CD4-positive, CD25-positive, alpha-beta regulatory T cell (primary cell): ENCODE results near the gene UBXN6. TPM values are rescaled to one million over a fixed set of nuclear protein-coding genes. Genes with fewer than 3 reads are reported as not detected.

Experiments
- ATAC-seq, 2 donors: fragments of 150-1000 bp; cut with Tn5 transposase; one replicate each; pipeline ENCODE4 v1.10.0; 2021; ENCODE audit warnings: low read depth in 2 of 2, moderate number of reproducible peaks in 2 of 2, moderate library complexity in 1 of 2
- DNase-seq, 3 donors: peaks; one replicate each; pipeline versions ENCODE4 v3.0.0 to v3.0.0-alpha.2; 2012 to 2022; ENCODE audit warnings: mixed read lengths in 1 of 3
- H3K27ac ChIP-seq: one replicate; pipeline ENCODE4 v1.7.0; 2013; ENCODE audit warnings: mild to moderate bottlenecking, low read length; ENCODE audit not compliant: insufficient read depth, poor library complexity, severe bottlenecking
- H3K27me3 ChIP-seq: one replicate; pipeline ENCODE4 v1.7.0; 2013; ENCODE audit warnings: low read length; ENCODE audit not compliant: control insufficient read depth, insufficient read depth
- H3K36me3 ChIP-seq: one replicate; pipeline ENCODE4 v1.7.0; 2013; ENCODE audit warnings: mild to moderate bottlenecking, low read length, moderate library complexity; ENCODE audit not compliant: control insufficient read depth, insufficient read depth
- H3K4me1 ChIP-seq: 2 replicates; pipeline ENCODE4 v1.7.0; 2013; ENCODE audit warnings: mild to moderate bottlenecking, low read length; ENCODE audit not compliant: insufficient read depth, control insufficient read depth, poor library complexity, severe bottlenecking
- H3K4me3 ChIP-seq: one replicate; pipeline ENCODE4 v1.7.0; 2013; ENCODE audit warnings: low read depth, mild to moderate bottlenecking, low read length, moderate library complexity
- H3K9me3 ChIP-seq, 2 experiments: 1 replicate in 1 of 2; 2 replicates in 1 of 2; pipeline ENCODE4 v1.7.0; 2013; ENCODE audit warnings: low read length in 2 of 2, mild to moderate bottlenecking in 1 of 2, moderate library complexity in 1 of 2; ENCODE audit not compliant: control insufficient read depth in 2 of 2
- H3K27ac Mint-ChIP-seq, 3 donors: one replicate each; pipeline ENCODE4 v1.8.0; 2020 to 2022; ENCODE audit warnings: mild to moderate bottlenecking in 3 of 3, mixed read lengths in 3 of 3, moderate library complexity in 2 of 3
- H3K27me3 Mint-ChIP-seq: one replicate; pipeline ENCODE4 v1.8.0; 2022; ENCODE audit warnings: mild to moderate bottlenecking, mixed read lengths
- H3K36me3 Mint-ChIP-seq: one replicate; pipeline ENCODE4 v1.8.0; 2020; ENCODE audit warnings: mixed read lengths
- H3K4me1 Mint-ChIP-seq, 4 donors: one replicate each; pipeline ENCODE4 v1.8.0; 2020 to 2022; ENCODE audit warnings: mixed read lengths in 4 of 4, mild to moderate bottlenecking in 1 of 4
- H3K4me3 Mint-ChIP-seq, 4 donors: one replicate each; pipeline ENCODE4 v1.8.0; 2020 to 2022; ENCODE audit warnings: mild to moderate bottlenecking in 4 of 4, mixed read lengths in 4 of 4, moderate library complexity in 3 of 4
- H3K9me3 Mint-ChIP-seq, 7 donors: one replicate each; pipeline ENCODE4 v1.8.0; 2020 to 2022; ENCODE audit warnings: mixed read lengths in 7 of 7, mild to moderate bottlenecking in 3 of 7, moderate library complexity in 2 of 7
- polyA plus RNA-seq, 4 donors: library from polyadenylated mRNA; unstranded; fragments of 300-500 nt; fragmentation: Illumina TruSeq; gene quantifications; one replicate each; pipeline ENCODE4 v1.2.3, GENCODE V29; 2021
- total RNA-seq: library from RNA; stranded (reverse); gene quantifications from one replicate; pipeline ENCODE4 v1.2.3, GENCODE V29; 2022

Gene UBXN6
- total and polyA plus RNA-seq, 5 donors from 2014 or later = 4.6 to 54.2 (median 5.1) TPM

DNA sequence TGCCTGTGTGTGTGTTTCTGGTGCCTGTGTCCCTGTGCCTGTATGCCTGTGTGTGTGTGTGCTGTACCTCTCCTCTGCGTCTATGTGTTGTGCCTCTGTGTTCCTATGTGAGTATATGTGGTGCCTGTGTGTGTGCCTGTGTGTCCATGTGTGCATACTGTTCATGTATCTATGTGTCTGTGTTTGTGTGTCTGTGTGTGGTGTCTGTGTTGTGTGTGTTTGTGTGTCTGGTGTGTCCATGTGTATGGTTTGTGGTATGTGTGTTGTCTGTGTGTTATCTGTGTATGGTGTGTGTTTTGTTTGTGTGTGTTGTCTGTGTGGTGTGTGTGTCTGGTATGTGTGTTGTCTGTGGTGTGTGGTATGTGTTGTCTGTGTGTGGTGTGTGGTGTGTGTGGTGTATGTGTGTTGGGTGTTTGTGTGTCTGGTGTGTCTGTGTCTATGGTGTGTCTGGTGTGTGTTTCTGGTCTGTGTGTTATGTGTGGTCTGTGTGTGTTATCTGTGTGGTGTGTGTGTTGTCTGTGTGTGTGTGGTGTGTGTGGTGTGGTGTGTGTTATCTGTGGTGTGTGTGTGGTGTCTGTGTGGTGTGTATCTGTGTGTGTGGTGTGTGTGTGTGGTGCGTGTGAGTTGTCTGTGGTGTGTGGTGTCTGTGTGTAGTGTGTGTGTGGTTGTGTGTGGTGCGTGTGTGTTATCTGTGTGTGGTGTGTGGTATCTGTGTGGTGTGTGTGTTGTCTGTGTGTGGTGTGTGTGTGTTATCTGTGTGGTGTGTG lies 34.9 kb upstream of the UBXN6 start:
- H3K27me3 ChIP-seq = no peaks in the 10 kb centered on the region
- peaks cover 28% of the 10 kb centered on the region for H3K36me3 ChIP-seq
- H3K27me3 Mint-ChIP-seq = no peaks in the 10 kb centered on the region
- ATAC-seq (no peak), DNase-seq (no peak)
- H3K4me1 Mint-ChIP-seq = peaks cover 0 to under 1% (median 0%) of the 10 kb centered on the region in 4 donors
- no peak overlapping the region for H3K27ac Mint-ChIP-seq
- H3K36me3 Mint-ChIP-seq = peaks cover 9% of the 10 kb centered on the region
- H3K4me1 ChIP-seq = no peaks in the 10 kb centered on the region
- no peaks in the 10 kb centered on the region for H3K9me3 ChIP-seq
- no peaks in the 10 kb centered on the region for H3K9me3 Mint-ChIP-seq
- H3K27ac ChIP-seq = no peak overlapping the region
- H3K4me3 Mint-ChIP-seq = no peak overlapping the region
- no peak overlapping the region for H3K4me3 ChIP-seq

DNA sequence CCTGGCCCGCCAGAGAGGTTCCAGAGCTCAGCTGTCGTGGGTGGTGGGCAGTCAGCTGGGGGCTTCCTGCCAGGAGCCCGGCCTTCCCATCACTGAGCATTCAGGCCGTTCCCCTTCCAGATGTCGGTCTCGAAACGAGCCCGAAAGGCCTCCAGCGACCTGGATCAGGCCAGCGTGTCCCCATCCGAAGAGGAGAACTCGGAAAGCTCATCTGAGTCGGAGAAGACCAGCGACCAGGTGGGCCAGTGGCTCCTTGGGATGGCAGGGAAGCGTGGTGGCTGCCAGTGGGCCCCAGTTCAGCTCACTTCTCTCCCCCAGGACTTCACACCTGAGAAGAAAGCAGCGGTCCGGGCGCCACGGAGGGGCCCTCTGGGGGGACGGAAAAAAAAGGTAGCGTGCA lies 33.9 kb upstream of the UBXN6 start:
- Histone ChIP-seq H3K36me3 (peaks cover 24% of the 10 kb centered on the region), H3K4me3 (no peak overlapping the region), H3K4me1 (no peaks in the 10 kb centered on the region), H3K9me3 (no peaks in the 10 kb centered on the region), H3K27ac (no peak overlapping the region), H3K27me3 (no peaks in the 10 kb centered on the region)
- Mint-ChIP-seq H3K9me3 (no peaks in the 10 kb centered on the region), H3K4me3 (no peak overlapping the region), H3K36me3 (peaks cover 16% of the 10 kb centered on the region), H3K27ac (no peak overlapping the region), H3K4me1 (peaks cover 0 to 2% (median 0%) of the 10 kb centered on the region in 4 donors), H3K27me3 (no peaks in the 10 kb centered on the region)
- ATAC-seq = no peak
- DNase-seq = no peak

- H3K36me3 ChIP-seq = peaks cover 18% of the 10 kb centered on the region
- Mint-ChIP-seq H3K36me3 (peaks cover 25% of the 10 kb centered on the region), H3K27ac (peak overlapping the region in 1 of 3 donors; percentile 60)
Observed at GRCh38 chr19:4488496-4488895, 30.9 kb upstream of the UBXN6 start.

GRCh38 chr19:4487572-4487971 lies 30.0 kb upstream of the UBXN6 start:
- Mint-ChIP-seq H3K36me3 (peaks cover 27% of the 10 kb centered on the region), H3K4me1 (peaks cover 0 to 4% (median 0%) of the 10 kb centered on the region in 4 donors), H3K27ac (no peak overlapping the region), H3K4me3 (no peak overlapping the region), H3K9me3 (no peaks in the 10 kb centered on the region), H3K27me3 (no peaks in the 10 kb centered on the region)
- H3K4me1 ChIP-seq = no peaks in the 10 kb centered on the region
- no peak overlapping the region for H3K27ac ChIP-seq
- DNase-seq = no peak
- no peak overlapping the region for H3K4me3 ChIP-seq
- no peak for ATAC-seq
- H3K36me3 ChIP-seq = peaks cover 24% of the 10 kb centered on the region
- no peaks in the 10 kb centered on the region for H3K9me3 ChIP-seq
- no peaks in the 10 kb centered on the region for H3K27me3 ChIP-seq

More at GRCh38 chr19:4488496-4488895, 30.9 kb upstream of the UBXN6 start:
- H3K9me3 ChIP-seq = no peaks in the 10 kb centered on the region
- no peaks in the 10 kb centered on the region for H3K9me3 Mint-ChIP-seq
- DNase-seq = no peak
- no peak overlapping the region for H3K4me3 ChIP-seq
- H3K4me1 Mint-ChIP-seq = peaks cover 0 to 3% (median 0%) of the 10 kb centered on the region in 4 donors
- H3K4me3 Mint-ChIP-seq = no peak overlapping the region
- no peak overlapping the region for H3K27ac ChIP-seq
- H3K4me1 ChIP-seq = no peaks in the 10 kb centered on the region
- no peaks in the 10 kb centered on the region for H3K27me3 ChIP-seq
- no peaks in the 10 kb centered on the region for H3K27me3 Mint-ChIP-seq
- ATAC-seq = no peak

DNA sequence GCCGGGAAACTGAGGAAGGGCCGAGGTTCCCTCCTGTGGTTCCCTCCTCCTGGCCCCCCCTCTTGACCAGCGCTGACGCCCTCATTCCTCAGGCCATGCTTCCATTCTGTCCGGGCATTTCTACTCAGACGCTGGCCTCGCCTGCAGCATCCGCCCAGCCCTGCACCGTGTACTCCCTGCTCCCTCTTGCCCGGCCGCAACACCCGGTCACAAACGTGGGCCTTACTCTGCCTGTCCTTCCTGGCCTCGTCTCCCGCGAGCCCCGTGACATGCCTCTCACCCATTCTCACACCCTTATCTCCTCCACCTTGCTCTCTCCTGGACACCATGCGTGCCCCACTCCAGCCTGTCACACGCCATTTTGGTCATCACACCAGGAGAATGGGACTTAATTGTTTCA lies 25.8 kb upstream of the UBXN6 start:
- no peaks in the 10 kb centered on the region for H3K4me1 ChIP-seq
- H3K27me3 ChIP-seq = no peaks in the 10 kb centered on the region
- no peaks in the 10 kb centered on the region for H3K27me3 Mint-ChIP-seq
- H3K36me3 Mint-ChIP-seq = peaks cover 20% of the 10 kb centered on the region
- H3K9me3 ChIP-seq = no peaks in the 10 kb centered on the region
- H3K27ac ChIP-seq = no peak overlapping the region
- no peak for DNase-seq
- no peak overlapping the region for H3K27ac Mint-ChIP-seq
- H3K9me3 Mint-ChIP-seq = no peaks in the 10 kb centered on the region
- H3K4me3 ChIP-seq = no peak overlapping the region
- no peak overlapping the region for H3K4me3 Mint-ChIP-seq
- peaks cover 19% of the 10 kb centered on the region for H3K36me3 ChIP-seq
- peaks cover 0 to 4% (median 0%) of the 10 kb centered on the region in 4 donors for H3K4me1 Mint-ChIP-seq
- no peak for ATAC-seq

DNA sequence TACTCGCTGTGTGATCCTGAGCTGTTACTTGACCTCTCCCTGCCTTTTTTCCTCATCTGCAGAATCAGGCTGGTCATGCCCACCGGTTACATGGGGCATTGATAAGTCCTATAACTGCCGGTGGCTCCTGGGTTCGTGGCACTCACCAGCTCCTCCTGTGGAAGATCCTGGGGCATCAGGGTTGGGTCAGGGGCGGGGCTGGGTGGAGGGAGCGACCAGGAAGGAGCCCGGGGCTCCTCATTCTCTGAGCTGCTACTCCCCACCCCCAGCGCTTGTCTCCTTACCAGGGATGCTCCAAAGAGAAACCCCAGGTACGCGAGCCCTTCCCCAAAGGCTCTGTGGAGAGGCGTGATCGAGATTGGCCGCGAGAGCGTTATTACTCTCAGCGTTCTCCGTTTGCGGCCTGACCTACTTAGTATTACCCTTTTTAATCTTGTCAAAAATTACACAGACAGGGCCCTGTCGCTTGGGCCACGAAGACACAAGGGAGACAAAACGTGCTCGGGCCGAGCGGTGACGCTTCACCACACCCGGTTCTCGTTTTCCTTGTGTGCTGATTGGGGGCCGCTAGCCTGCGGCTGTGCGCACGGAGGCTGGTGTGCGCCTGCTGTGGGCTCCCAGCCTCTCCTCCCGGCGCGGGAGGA lies 25.2 kb upstream of the UBXN6 start:
- H3K27me3 Mint-ChIP-seq = no peaks in the 10 kb centered on the region
- no peaks in the 10 kb centered on the region for H3K4me1 ChIP-seq
- H3K4me1 Mint-ChIP-seq = peaks cover 0 to 4% (median 0%) of the 10 kb centered on the region in 4 donors
- no peak overlapping the region for H3K27ac ChIP-seq
- H3K4me3 ChIP-seq = no peak overlapping the region
- H3K27me3 ChIP-seq = no peaks in the 10 kb centered on the region
- no peak overlapping the region for H3K27ac Mint-ChIP-seq
- no peaks in the 10 kb centered on the region for H3K9me3 ChIP-seq
- H3K36me3 ChIP-seq = peaks cover 18% of the 10 kb centered on the region
- H3K4me3 Mint-ChIP-seq = no peak overlapping the region
- ATAC-seq = no peak
- no peaks in the 10 kb centered on the region for H3K9me3 Mint-ChIP-seq
- peaks cover 19% of the 10 kb centered on the region for H3K36me3 Mint-ChIP-seq
- DNase-seq = no peak

- H3K4me1 ChIP-seq = peaks cover 25% of the 10 kb centered on the region
- no peak overlapping the region for H3K27ac ChIP-seq
- H3K27me3 Mint-ChIP-seq = no peaks in the 10 kb centered on the region
- H3K27me3 ChIP-seq = no peaks in the 10 kb centered on the region
- H3K36me3 Mint-ChIP-seq = peaks cover 10% of the 10 kb centered on the region
- H3K4me1 Mint-ChIP-seq = peaks cover 0 to 24% (median 3%) of the 10 kb centered on the region in 4 donors
- no peak overlapping the region for H3K27ac Mint-ChIP-seq
- H3K9me3 ChIP-seq = no peaks in the 10 kb centered on the region
- ATAC-seq (no peak), DNase-seq (no peak)
- H3K4me3 ChIP-seq = no peak overlapping the region
- no peaks in the 10 kb centered on the region for H3K9me3 Mint-ChIP-seq
- peaks cover 20% of the 10 kb centered on the region for H3K36me3 ChIP-seq
- H3K4me3 Mint-ChIP-seq = no peak overlapping the region
Observed at GRCh38 chr19:4477034-4477801, 19.6 kb upstream of the UBXN6 start.
